SK-N-SH (cell line): Measurements from ENCODE around the gene TCHP. TPM values are rescaled to one million over a fixed set of nuclear protein-coding genes. Genes with fewer than 3 reads are reported as not detected.

Source experiments
- CTCF ChIA-PET: fragments of 300-600, 350-600 bp; formaldehyde crosslinking; extraction: SDS; loops from one replicate; lab custom pipeline; 2021; lab: Yijun Ruan, JAX
- POLR2A ChIA-PET: fragments of 350-600 bp; sonication (Branson Sonifier 250); formaldehyde crosslinking; extraction: SDS; loops from one replicate; lab custom pipeline; 2020; ENCODE audit warnings: antibody characterized with exemption, inconsistent platforms; lab: Yijun Ruan, JAX
- DNase-seq: peaks from one replicate; pipeline ENCODE4 v3.0.0; 2012
- H2AFZ ChIP-seq: fragments of 200-600 bp; sonication (generic); 2 replicates; pipeline ENCODE4 v1.8.1; 2016; ENCODE audit warnings: antibody characterized with exemption, mild to moderate bottlenecking, low read depth
- H3F3A ChIP-seq: fragments of 200-600 bp; sonication (generic); replicated peaks from 2 replicates; pipeline ENCODE3; 2016; ENCODE audit warnings: antibody characterized with exemption, mild to moderate bottlenecking; ENCODE audit not compliant: insufficient read depth
- H3K27ac ChIP-seq, 2 experiments: fragments of 200-500 bp in 1 of 2; fragments of 200-600 bp in 1 of 2; sonication (Bioruptor generic) in 1 of 2; sonication (generic), shearing (Covaris generic) in 1 of 2; 2 replicates each; pipeline versions ENCODE4 v1.5.1 to v1.6.1; 2014 to 2016; ENCODE audit warnings: low read depth in 2 of 2, inconsistent platforms in 1 of 2, low read length in 1 of 2, mild to moderate bottlenecking in 1 of 2, mixed read lengths in 1 of 2
- H3K27me3 ChIP-seq: fragments of 200-600 bp; sonication (generic), shearing (Covaris generic); 2 replicates; pipeline ENCODE4 v1.6.1; 2016; ENCODE audit warnings: mixed run types; ENCODE audit not compliant: insufficient read depth
- H3K36me3 ChIP-seq, 2 experiments: fragments of 200-500 bp in 1 of 2; fragments of 200-600 bp in 1 of 2; sonication (Bioruptor generic) in 1 of 2; sonication (generic) in 1 of 2; replicated peaks in 1 of 2; 2 replicates each; pipeline versions ENCODE3 to v1.5.1; 2014 to 2016; ENCODE audit warnings: low read length in 1 of 2, mild to moderate bottlenecking in 1 of 2; ENCODE audit not compliant: insufficient read depth in 2 of 2, control insufficient read depth in 1 of 2
- H3K4me1 ChIP-seq, 2 experiments: fragments of 200-500 bp in 1 of 2; fragments of 200-600 bp in 1 of 2; sonication (Bioruptor generic) in 1 of 2; sonication (generic), shearing (Covaris generic) in 1 of 2; 2 replicates each; pipeline versions ENCODE4 v1.5.1 to v1.6.1; 2014 to 2016; ENCODE audit warnings: low read depth in 1 of 2, low read length in 1 of 2, mixed run types in 1 of 2; ENCODE audit not compliant: insufficient read depth in 2 of 2, control insufficient read depth in 1 of 2
- H3K4me2 ChIP-seq: fragments of 200-600 bp; sonication (generic), shearing (Covaris generic); 2 replicates; pipeline ENCODE4 v1.6.1; 2017; ENCODE audit warnings: mixed run types
- H3K4me3 ChIP-seq, 2 experiments: fragments of 200-500 bp in 1 of 2; fragments of 200-600 bp in 1 of 2; sonication (Bioruptor generic) in 1 of 2; sonication (generic), shearing (Covaris generic) in 1 of 2; 2 replicates each; pipeline versions ENCODE4 v1.5.1 to v1.8.1; 2014 to 2016; ENCODE audit warnings: low read depth in 2 of 2, inconsistent platforms in 1 of 2, low read length in 1 of 2, mild to moderate bottlenecking in 1 of 2, mixed read lengths in 1 of 2, moderate library complexity in 1 of 2
- H3K79me2 ChIP-seq: fragments of 200-600 bp; sonication (generic); 2 replicates; pipeline ENCODE4 v1.8.1; 2017; ENCODE audit warnings: mild to moderate bottlenecking; ENCODE audit not compliant: insufficient read depth
- H3K9ac ChIP-seq: fragments of 200-600 bp; sonication (generic); 2 replicates; pipeline ENCODE4 v1.6.1; 2017; ENCODE audit warnings: mixed run types
- H3K9me2 ChIP-seq: fragments of 200-600 bp; sonication (generic); 2 replicates; pipeline ENCODE4 v1.6.1; 2017; ENCODE audit warnings: mixed run types
- H3K9me3 ChIP-seq: fragments of 200-600 bp; sonication (generic); 2 replicates; pipeline ENCODE4 v1.6.1; 2017; ENCODE audit warnings: mixed run types, mild to moderate bottlenecking, moderate library complexity
- H4K20me1 ChIP-seq: fragments of 200-600 bp; sonication (generic); 2 replicates; pipeline ENCODE4 v1.6.1; 2017; ENCODE audit warnings: mild to moderate bottlenecking, mixed run types; ENCODE audit not compliant: insufficient read depth
- CHD2 ChIP-seq: fragments of 150-350 bp; IDR thresholded peaks from 2 replicates; pipeline ENCODE4 v1.6.1; 2018; ENCODE audit warnings: low read length; ENCODE audit not compliant: partially characterized antibody
- ELF1 ChIP-seq: IDR thresholded peaks from 2 replicates; pipeline ENCODE4 v1.4.0; 2012
- EP300 ChIP-seq, 2 experiments: IDR thresholded peaks; 2 replicates each; pipeline versions ENCODE4 v1.4.0 to v1.6.1; 2012; ENCODE audit warnings: borderline replicate concordance in 1 of 2, low read depth in 1 of 2, low read length in 1 of 2
- FOSL2 ChIP-seq: IDR thresholded peaks from 2 replicates; pipeline ENCODE4 v1.4.0; 2012; ENCODE audit warnings: low read depth, mild to moderate bottlenecking, moderate library complexity, borderline replicate concordance
- GATA2 ChIP-seq: sonication (generic); formaldehyde crosslinking; IDR thresholded peaks from 2 replicates; pipeline ENCODE4 v1.5.0; 2020; ENCODE audit warnings: mild to moderate bottlenecking, missing genetic modification reagents
- JUND ChIP-seq: IDR thresholded peaks from 2 replicates; pipeline ENCODE4 v1.4.0; 2012
- MEF2A ChIP-seq: IDR thresholded peaks from 2 replicates; pipeline ENCODE4 v1.4.0; 2012; ENCODE audit warnings: low read depth, borderline replicate concordance
- MXI1 ChIP-seq: IDR thresholded peaks from 2 replicates; pipeline ENCODE4 v1.6.1; 2012; ENCODE audit warnings: mild to moderate bottlenecking, low read depth, low read length, improper control_type of control experiment
- NFIC ChIP-seq: IDR thresholded peaks from 2 replicates; pipeline ENCODE4 v1.4.0; 2012; ENCODE audit warnings: borderline replicate concordance
- NRF1 ChIP-seq: IDR thresholded peaks from 2 replicates; pipeline ENCODE4 v1.6.1; 2012; ENCODE audit warnings: low read depth, mild to moderate bottlenecking, low read length
- POLR2AphosphoS5 ChIP-seq: IDR thresholded peaks from 2 replicates; pipeline ENCODE4 v1.6.1; 2012; ENCODE audit warnings: low read depth, low read length
- RAD21 ChIP-seq: IDR thresholded peaks from 2 replicates; pipeline ENCODE4 v1.6.1; 2012; ENCODE audit warnings: mild to moderate bottlenecking, low read length
- RCOR1 ChIP-seq: fragments of 150-350 bp; IDR thresholded peaks from 2 replicates; pipeline ENCODE4 v1.6.1; 2017; ENCODE audit warnings: antibody characterized with exemption, low read length
- RXRA ChIP-seq: IDR thresholded peaks from 2 replicates; pipeline ENCODE4 v1.4.0; 2012; ENCODE audit warnings: low read depth, mild to moderate bottlenecking, borderline replicate concordance
- SIN3A ChIP-seq: IDR thresholded peaks from 2 replicates; pipeline ENCODE4 v1.6.1; 2012; ENCODE audit warnings: low read depth, mild to moderate bottlenecking, low read length, moderate library complexity, borderline replicate concordance
- SMC3 ChIP-seq: IDR thresholded peaks from 2 replicates; pipeline ENCODE4 v1.6.1; 2012; ENCODE audit warnings: low read depth, low read length, improper control_type of control experiment
- TEAD4 ChIP-seq: IDR thresholded peaks from 2 replicates; pipeline ENCODE4 v1.4.0; 2012; ENCODE audit warnings: mild to moderate bottlenecking, borderline replicate concordance; ENCODE audit not compliant: insufficient read depth
- YY1 ChIP-seq: IDR thresholded peaks from 2 replicates; pipeline ENCODE4 v1.4.0; 2012; ENCODE audit warnings: low read depth, mild to moderate bottlenecking
- WGBS: methylation state at CpG from one replicate; pipeline ENCODE4 v1.1.6; 2017; ENCODE audit warnings: low lambda C conversion rate; 5-methylcytosine and 5-hydroxymethylcytosine counted together
- polyA plus RNA-seq, 3 experiments: library from polyadenylated mRNA; depleted of rRNA; stranded (reverse); fragments of >200 nt; gene quantifications; 2 replicates each; pipeline ENCODE4 v1.2.3, GENCODE V29; 2012
- TF ChIP-seq, protein P1 (sequence below): IDR thresholded peaks from 2 replicates; pipeline ENCODE4; 2012
- TF ChIP-seq, protein P2 (sequence below): fragments of 150-350 bp; IDR thresholded peaks from 2 replicates; pipeline ENCODE4 v1.6.1; 2016; ENCODE audit warnings: mild to moderate bottlenecking, low read depth, low read length
- TF ChIP-seq, protein P3 (sequence below): fragments of 150-350 bp; IDR thresholded peaks from 2 replicates; pipeline ENCODE4 v1.6.1; 2017; ENCODE audit warnings: antibody characterized with exemption, low read length, low read depth, borderline replicate concordance
- TF ChIP-seq, protein P4 (sequence below): IDR thresholded peaks from 2 replicates; pipeline ENCODE4 v1.4.0; 2012; ENCODE audit warnings: low read depth, borderline replicate concordance

The TCHP gene
- polyA plus RNA-seq, 1 of the 3 experiments (the other 2 are of a cell fraction), result 37.3 TPM

DNA sequence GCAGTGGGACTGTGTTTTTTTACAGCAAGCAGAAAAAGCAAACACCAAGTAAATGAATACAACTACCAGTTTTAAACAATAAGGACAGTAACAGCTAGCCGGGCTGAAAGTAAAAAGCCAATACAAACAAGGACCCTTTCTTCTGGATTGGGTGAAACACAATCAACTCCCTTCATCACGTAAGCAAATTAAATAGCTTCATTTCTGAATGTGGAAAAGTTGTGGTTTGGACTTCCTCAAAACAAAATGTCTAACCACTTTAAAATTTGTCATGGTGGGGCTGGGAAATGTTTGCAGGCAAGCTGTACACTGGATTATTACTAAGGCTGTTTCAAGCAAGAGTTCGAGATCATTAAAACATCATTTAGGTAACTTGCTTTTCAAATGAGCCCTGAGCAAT, 47.4 kb downstream of the TCHP start:
- H3K4me1 ChIP-seq, result peaks cover 10 to 54% of the 10 kb centered on the region in 2 experiments
- H3K9me3 ChIP-seq, result no peaks in the 10 kb centered on the region
- H3F3A ChIP-seq, result peaks cover 34% of the 10 kb centered on the region
- H3K27ac ChIP-seq, result peak overlapping the region in 1 of 2 experiments; percentile 92; a peak in 2 of 4 replicates
- peaks cover 3% of the 10 kb centered on the region; the same call in 1 of the 2 replicates for H4K20me1 ChIP-seq
- H2AFZ ChIP-seq, result no peak overlapping the region
- POLR2A ChIA-PET, result no interaction called here
- 80% methylated on average over 3 of the region's 3 CpGs for WGBS
- H3K9ac ChIP-seq, result no peak overlapping the region
- no peak overlapping the region for H3K4me3 ChIP-seq
- no peak for TF ChIP-seq POLR2AphosphoS5
- no peak for TF ChIP-seq JUND
- TF ChIP-seq, protein P1, sequence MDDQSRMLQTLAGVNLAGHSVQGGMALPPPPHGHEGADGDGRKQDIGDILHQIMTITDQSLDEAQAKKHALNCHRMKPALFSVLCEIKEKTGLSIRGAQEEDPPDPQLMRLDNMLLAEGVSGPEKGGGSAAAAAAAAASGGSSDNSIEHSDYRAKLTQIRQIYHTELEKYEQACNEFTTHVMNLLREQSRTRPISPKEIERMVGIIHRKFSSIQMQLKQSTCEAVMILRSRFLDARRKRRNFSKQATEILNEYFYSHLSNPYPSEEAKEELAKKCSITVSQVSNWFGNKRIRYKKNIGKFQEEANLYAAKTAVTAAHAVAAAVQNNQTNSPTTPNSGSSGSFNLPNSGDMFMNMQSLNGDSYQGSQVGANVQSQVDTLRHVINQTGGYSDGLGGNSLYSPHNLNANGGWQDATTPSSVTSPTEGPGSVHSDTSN, result no peak
- TF ChIP-seq MXI1, result no peak
- TF ChIP-seq SIN3A, result no peak
- TF ChIP-seq, protein P2, sequence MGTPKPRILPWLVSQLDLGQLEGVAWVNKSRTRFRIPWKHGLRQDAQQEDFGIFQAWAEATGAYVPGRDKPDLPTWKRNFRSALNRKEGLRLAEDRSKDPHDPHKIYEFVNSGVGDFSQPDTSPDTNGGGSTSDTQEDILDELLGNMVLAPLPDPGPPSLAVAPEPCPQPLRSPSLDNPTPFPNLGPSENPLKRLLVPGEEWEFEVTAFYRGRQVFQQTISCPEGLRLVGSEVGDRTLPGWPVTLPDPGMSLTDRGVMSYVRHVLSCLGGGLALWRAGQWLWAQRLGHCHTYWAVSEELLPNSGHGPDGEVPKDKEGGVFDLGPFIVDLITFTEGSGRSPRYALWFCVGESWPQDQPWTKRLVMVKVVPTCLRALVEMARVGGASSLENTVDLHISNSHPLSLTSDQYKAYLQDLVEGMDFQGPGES, result no peak
- TF ChIP-seq FOSL2, result no peak
- TF ChIP-seq TEAD4, result no peak
- TF ChIP-seq RCOR1, result no peak
- no peak for TF ChIP-seq GATA2 (CRISPR knock-in tag)
- no peak for TF ChIP-seq RXRA
- TF ChIP-seq, all 33 proteins: peak for 0
- CTCF ChIA-PET, result no interaction called here
- DNase-seq, result no peak
- Histone ChIP-seq H3K27me3 (no peaks in the 10 kb centered on the region), H3K9me2 (no peaks in the 10 kb centered on the region), H3K79me2 (no peaks in the 10 kb centered on the region), H3K36me3 (peaks cover 21 to 64% of the 10 kb centered on the region in 2 experiments), H3K4me2 (no peak overlapping the region)

DNA sequence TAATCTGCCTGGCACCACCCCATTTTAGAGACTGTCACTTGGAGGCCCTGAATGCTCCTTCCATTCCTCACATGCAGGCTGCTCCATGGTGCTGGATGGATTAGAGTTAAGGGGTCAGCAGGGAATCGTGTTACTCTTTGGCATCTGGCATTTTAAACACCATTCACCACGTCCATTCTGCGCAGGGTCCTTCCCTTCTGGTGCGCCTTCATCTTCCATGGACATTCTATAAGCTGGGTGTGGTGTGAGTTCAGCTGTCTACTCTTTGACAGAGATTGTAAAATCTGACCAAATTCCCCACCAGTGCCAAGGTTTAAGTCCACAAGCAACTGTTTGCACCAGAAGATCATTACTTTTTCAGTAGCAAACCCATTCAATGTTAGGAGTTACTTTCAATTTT, 48.3 kb downstream of the TCHP start:
- Histone ChIP-seq H3K36me3 (peaks cover 29 to 68% of the 10 kb centered on the region in 2 experiments), H3K27me3 (no peaks in the 10 kb centered on the region), H3K9me2 (no peaks in the 10 kb centered on the region), H3K4me2 (no peak overlapping the region), H3K9ac (no peak overlapping the region), H3K27ac (peak overlapping the region; percentile 76 to 92; a peak in 2 of 4 replicates), H3F3A (peaks cover 42% of the 10 kb centered on the region), H3K4me1 (peaks cover 10 to 61% of the 10 kb centered on the region in 2 experiments), H2AFZ (no peak overlapping the region), H3K4me3 (no peak overlapping the region), H3K79me2 (no peaks in the 10 kb centered on the region), H4K20me1 (peaks cover 3% of the 10 kb centered on the region; the same call in 1 of the 2 replicates), H3K9me3 (no peaks in the 10 kb centered on the region)
- CTCF ChIA-PET, result no interaction called here
- 88% methylated on average over 4 of the region's 4 CpGs for WGBS
- TF ChIP-seq MXI1, result no peak
- TF ChIP-seq POLR2AphosphoS5, result no peak
- no peak for TF ChIP-seq EP300 (IDR thresholded peaks at IDR 0.05; ENCODE audit: borderline replicate concordance in 1 of 2, low read depth in 1 of 2, low read length in 1 of 2)
- no peak for TF ChIP-seq RAD21
- TF ChIP-seq, protein P3, sequence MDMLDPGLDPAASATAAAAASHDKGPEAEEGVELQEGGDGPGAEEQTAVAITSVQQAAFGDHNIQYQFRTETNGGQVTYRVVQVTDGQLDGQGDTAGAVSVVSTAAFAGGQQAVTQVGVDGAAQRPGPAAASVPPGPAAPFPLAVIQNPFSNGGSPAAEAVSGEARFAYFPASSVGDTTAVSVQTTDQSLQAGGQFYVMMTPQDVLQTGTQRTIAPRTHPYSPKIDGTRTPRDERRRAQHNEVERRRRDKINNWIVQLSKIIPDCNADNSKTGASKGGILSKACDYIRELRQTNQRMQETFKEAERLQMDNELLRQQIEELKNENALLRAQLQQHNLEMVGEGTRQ, result no peak
- TF ChIP-seq SMC3, result no peak
- TF ChIP-seq, protein P4, sequence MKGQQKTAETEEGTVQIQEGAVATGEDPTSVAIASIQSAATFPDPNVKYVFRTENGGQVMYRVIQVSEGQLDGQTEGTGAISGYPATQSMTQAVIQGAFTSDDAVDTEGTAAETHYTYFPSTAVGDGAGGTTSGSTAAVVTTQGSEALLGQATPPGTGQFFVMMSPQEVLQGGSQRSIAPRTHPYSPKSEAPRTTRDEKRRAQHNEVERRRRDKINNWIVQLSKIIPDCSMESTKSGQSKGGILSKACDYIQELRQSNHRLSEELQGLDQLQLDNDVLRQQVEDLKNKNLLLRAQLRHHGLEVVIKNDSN, result no peak
- TF ChIP-seq NFIC, result no peak
- no peak for TF ChIP-seq ELF1
- TF ChIP-seq SIN3A, result no peak
- TF ChIP-seq, protein P1, result no peak
- no peak for TF ChIP-seq NRF1
- no peak for TF ChIP-seq MEF2A
- TF ChIP-seq YY1, result no peak
- TF ChIP-seq GATA2 (CRISPR knock-in tag), result no peak
- TF ChIP-seq CHD2, result no peak
- TF ChIP-seq JUND, result no peak
- TF ChIP-seq TEAD4, result no peak
- POLR2A ChIA-PET, result no interaction called here
- no peak for DNase-seq
